ENCODE results near the gene TMEM174.

TMEM174 gene

GRCh38 chr5:73198833-73199592 is 26.0 kb downstream of the TMEM174 start:
- Histone ChIP-seq H2BK12ac (ENCODE audit: low read length) (no peak overlapping the region), H3K9ac (ENCODE audit: low read depth, low read length, poor library complexity) (no peak overlapping the region), H4K8ac (ENCODE audit: low read depth, low read length) (no peak overlapping the region), H3K79me1 (ENCODE audit: low read depth, low read length) (no peaks in the 10 kb centered on the region), H2AFZ (ENCODE audit: low read length) (no peak overlapping the region), H3K23ac (ENCODE audit: low read depth, low read length, poor library complexity) (no peak overlapping the region), H3K4me2 (ENCODE audit: insufficient read depth, low read length, poor library complexity, severe bottlenecking) (no peak overlapping the region), H3K14ac (ENCODE audit: low read length) (no peak overlapping the region), H2BK5ac (ENCODE audit: low read length) (no peak overlapping the region), H3K4me3 (ENCODE audit: low read length in 2 of 2) (no peak overlapping the region), H2BK120ac (ENCODE audit: low read depth, low read length) (no peak overlapping the region), H4K91ac (ENCODE audit: low read depth, low read length, poor library complexity) (no peak overlapping the region), H3K36me3 (replicated peaks in 1 of 2; ENCODE audit: control insufficient read depth in 2 of 2, insufficient read depth in 2 of 2, low read length in 2 of 2) (no peaks in the 10 kb centered on the region), H3K4ac (ENCODE audit: low read length) (no peak overlapping the region), H2AK5ac (ENCODE audit: low read depth, low read length) (no peak overlapping the region), H3K27me3 (ENCODE audit: control insufficient read depth in 3 of 3, insufficient read depth in 3 of 3, low read depth in 1 of 3, low read length in 3 of 3) (peaks cover 0 to 14% (median 0%) of the 10 kb centered on the region in 3 experiments), H3K27ac (replicated peaks; ENCODE audit: low read length) (no peak overlapping the region), H3K4me1 (ENCODE audit: control insufficient read depth in 2 of 2, insufficient read depth in 1 of 2, low read depth in 1 of 2, low read length in 2 of 2) (peaks cover 0 to 4% of the 10 kb centered on the region in 2 donors), H3K18ac (ENCODE audit: low read length) (no peak overlapping the region), H3K9me3 (replicated peaks in 1 of 2; ENCODE audit: control insufficient read depth in 2 of 2, insufficient read depth in 1 of 2, low read depth in 1 of 2, low read length in 2 of 2) (no peaks in the 10 kb centered on the region), H2BK15ac (ENCODE audit: low read length) (no peak overlapping the region)
- DNase-seq (ENCODE audit: low spot score): no peak
- no CpG with 5 or more reads among the region's 3 CpGs for WGBS, 2 donors (ENCODE audit: extremely low coverage in 2 of 2, insufficient read length in 2 of 2, insufficient replicate concordance in 1 of 2)

GRCh38 chr5:73199671-73200070 is 26.7 kb downstream of the TMEM174 start:
- H2AK5ac ChIP-seq (ENCODE audit: low read depth, low read length): no peak overlapping the region
- H3K4ac ChIP-seq (ENCODE audit: low read length): no peak overlapping the region
- H2AFZ ChIP-seq (ENCODE audit: low read length): no peak overlapping the region
- H3K4me3 ChIP-seq (ENCODE audit: low read length in 2 of 2): no peak overlapping the region
- H3K4me2 ChIP-seq (ENCODE audit: insufficient read depth, low read length, poor library complexity, severe bottlenecking): no peak overlapping the region
- no peak overlapping the region for H2BK120ac ChIP-seq (ENCODE audit: low read depth, low read length)
- peaks cover 0 to 14% (median 0%) of the 10 kb centered on the region in 3 experiments for H3K27me3 ChIP-seq (ENCODE audit: control insufficient read depth in 3 of 3, insufficient read depth in 3 of 3, low read depth in 1 of 3, low read length in 3 of 3)
- WGBS, 2 donors (ENCODE audit: extremely low coverage in 2 of 2, insufficient read length in 2 of 2, insufficient replicate concordance in 1 of 2): no CpG with 5 or more reads among the region's 5 CpGs
- no peaks in the 10 kb centered on the region for H3K79me1 ChIP-seq (ENCODE audit: low read depth, low read length)
- H2BK12ac ChIP-seq (ENCODE audit: low read length): no peak overlapping the region
- H3K9ac ChIP-seq (ENCODE audit: low read depth, low read length, poor library complexity): no peak overlapping the region
- no peak for DNase-seq (ENCODE audit: low spot score)
- no peak overlapping the region for H2BK5ac ChIP-seq (ENCODE audit: low read length)
- H3K4me1 ChIP-seq (ENCODE audit: control insufficient read depth in 2 of 2, insufficient read depth in 1 of 2, low read depth in 1 of 2, low read length in 2 of 2): peaks cover 0 to 4% of the 10 kb centered on the region in 2 donors
- no peak overlapping the region for H2BK15ac ChIP-seq (ENCODE audit: low read length)
- no peak overlapping the region for H4K8ac ChIP-seq (ENCODE audit: low read depth, low read length)
- no peaks in the 10 kb centered on the region for H3K36me3 ChIP-seq (replicated peaks in 1 of 2; ENCODE audit: control insufficient read depth in 2 of 2, insufficient read depth in 2 of 2, low read length in 2 of 2)
- no peaks in the 10 kb centered on the region for H3K9me3 ChIP-seq (replicated peaks in 1 of 2; ENCODE audit: control insufficient read depth in 2 of 2, insufficient read depth in 1 of 2, low read depth in 1 of 2, low read length in 2 of 2)
- no peak overlapping the region for H3K18ac ChIP-seq (ENCODE audit: low read length)
- no peak overlapping the region for H3K23ac ChIP-seq (ENCODE audit: low read depth, low read length, poor library complexity)
- no peak overlapping the region for H4K91ac ChIP-seq (ENCODE audit: low read depth, low read length, poor library complexity)
- no peak overlapping the region for H3K14ac ChIP-seq (ENCODE audit: low read length)
- no peak overlapping the region for H3K27ac ChIP-seq (replicated peaks; ENCODE audit: low read length)

GRCh38 chr5:73201547-73202513 is 28.8 kb downstream of the TMEM174 start:
- Histone ChIP-seq H4K8ac (ENCODE audit: low read depth, low read length) (no peak overlapping the region), H3K9me3 (replicated peaks in 1 of 2; ENCODE audit: control insufficient read depth in 2 of 2, insufficient read depth in 1 of 2, low read depth in 1 of 2, low read length in 2 of 2) (no peaks in the 10 kb centered on the region), H3K18ac (ENCODE audit: low read length) (no peak overlapping the region), H2AK5ac (ENCODE audit: low read depth, low read length) (no peak overlapping the region), H3K23ac (ENCODE audit: low read depth, low read length, poor library complexity) (peak overlapping the region; percentile 6), H3K4me2 (ENCODE audit: insufficient read depth, low read length, poor library complexity, severe bottlenecking) (peak overlapping the region; percentile 41), H3K36me3 (replicated peaks in 1 of 2; ENCODE audit: control insufficient read depth in 2 of 2, insufficient read depth in 2 of 2, low read length in 2 of 2) (no peaks in the 10 kb centered on the region), H3K4me1 (ENCODE audit: control insufficient read depth in 2 of 2, insufficient read depth in 1 of 2, low read depth in 1 of 2, low read length in 2 of 2) (peaks cover 0 to 2% of the 10 kb centered on the region in 2 donors), H4K91ac (ENCODE audit: low read depth, low read length, poor library complexity) (no peak overlapping the region), H3K27ac (replicated peaks; ENCODE audit: low read length) (no peak overlapping the region), H2BK15ac (ENCODE audit: low read length) (no peak overlapping the region), H3K27me3 (ENCODE audit: control insufficient read depth in 3 of 3, insufficient read depth in 3 of 3, low read depth in 1 of 3, low read length in 3 of 3) (peaks cover 0 to 13% (median 2%) of the 10 kb centered on the region in 3 experiments), H3K14ac (ENCODE audit: low read length) (no peak overlapping the region), H2AFZ (ENCODE audit: low read length) (peak overlapping the region; percentile 60), H3K4ac (ENCODE audit: low read length) (no peak overlapping the region), H2BK12ac (ENCODE audit: low read length) (no peak overlapping the region), H2BK120ac (ENCODE audit: low read depth, low read length) (no peak overlapping the region), H3K9ac (ENCODE audit: low read depth, low read length, poor library complexity) (no peak overlapping the region), H3K4me3 (ENCODE audit: low read length in 2 of 2) (peak overlapping the region in 1 of 2 donors; percentile 53), H3K79me1 (ENCODE audit: low read depth, low read length) (no peaks in the 10 kb centered on the region), H2BK5ac (ENCODE audit: low read length) (no peak overlapping the region)
- peak; percentile 65 for DNase-seq (ENCODE audit: low spot score)
- WGBS, 2 donors (ENCODE audit: extremely low coverage in 2 of 2, insufficient read length in 2 of 2, insufficient replicate concordance in 1 of 2): no CpG with 5 or more reads among the region's 34 CpGs

GRCh38 chr5:73204332-73204731 is 31.3 kb downstream of the TMEM174 start:
- DNase-seq (ENCODE audit: low spot score): no peak
- H2AK5ac ChIP-seq (ENCODE audit: low read depth, low read length): no peak overlapping the region
- H3K9me3 ChIP-seq (replicated peaks in 1 of 2; ENCODE audit: control insufficient read depth in 2 of 2, insufficient read depth in 1 of 2, low read depth in 1 of 2, low read length in 2 of 2): no peaks in the 10 kb centered on the region
- H3K4ac ChIP-seq (ENCODE audit: low read length): no peak overlapping the region
- H3K79me1 ChIP-seq (ENCODE audit: low read depth, low read length): no peaks in the 10 kb centered on the region
- H3K18ac ChIP-seq (ENCODE audit: low read length): no peak overlapping the region
- peaks cover 0 to 2% of the 10 kb centered on the region in 2 donors for H3K4me1 ChIP-seq (ENCODE audit: control insufficient read depth in 2 of 2, insufficient read depth in 1 of 2, low read depth in 1 of 2, low read length in 2 of 2)
- no peak overlapping the region for H2BK120ac ChIP-seq (ENCODE audit: low read depth, low read length)
- H3K23ac ChIP-seq (ENCODE audit: low read depth, low read length, poor library complexity): no peak overlapping the region
- no peak overlapping the region for H2BK5ac ChIP-seq (ENCODE audit: low read length)
- no peak overlapping the region for H2BK15ac ChIP-seq (ENCODE audit: low read length)
- no peak overlapping the region for H3K27ac ChIP-seq (replicated peaks; ENCODE audit: low read length)
- H2BK12ac ChIP-seq (ENCODE audit: low read length): no peak overlapping the region
- peaks cover 0 to 6% (median 2%) of the 10 kb centered on the region in 3 experiments for H3K27me3 ChIP-seq (ENCODE audit: control insufficient read depth in 3 of 3, insufficient read depth in 3 of 3, low read depth in 1 of 3, low read length in 3 of 3)
- H3K36me3 ChIP-seq (replicated peaks in 1 of 2; ENCODE audit: control insufficient read depth in 2 of 2, insufficient read depth in 2 of 2, low read length in 2 of 2): no peaks in the 10 kb centered on the region
- H3K4me3 ChIP-seq (ENCODE audit: low read length in 2 of 2): no peak overlapping the region
- no peak overlapping the region for H4K8ac ChIP-seq (ENCODE audit: low read depth, low read length)
- no CpG with 5 or more reads among the region's 3 CpGs for WGBS, 2 donors (ENCODE audit: extremely low coverage in 2 of 2, insufficient read length in 2 of 2, insufficient replicate concordance in 1 of 2)
- H3K4me2 ChIP-seq (ENCODE audit: insufficient read depth, low read length, poor library complexity, severe bottlenecking): no peak overlapping the region
- H3K14ac ChIP-seq (ENCODE audit: low read length): no peak overlapping the region
- no peak overlapping the region for H4K91ac ChIP-seq (ENCODE audit: low read depth, low read length, poor library complexity)
- H2AFZ ChIP-seq (ENCODE audit: low read length): no peak overlapping the region
- no peak overlapping the region for H3K9ac ChIP-seq (ENCODE audit: low read depth, low read length, poor library complexity)
